GM19023 (cell line): ENCODE results near the gene TNFAIP1.
"Not testable (repeated sequence)": the region's sequence is repeated elsewhere in the genome, so short reads cannot be mapped to it uniquely, and the experiment has no call there.

Experiments used
- ATAC-seq: cut with Tn5 transposase; IDR thresholded peaks from one replicate; pipeline ENCODE4 v1.9.1; 2021; ENCODE audit warnings: mild to moderate bottlenecking, moderate library complexity; ENCODE audit not compliant: unreplicated experiment

TNFAIP1 gene, protein sequence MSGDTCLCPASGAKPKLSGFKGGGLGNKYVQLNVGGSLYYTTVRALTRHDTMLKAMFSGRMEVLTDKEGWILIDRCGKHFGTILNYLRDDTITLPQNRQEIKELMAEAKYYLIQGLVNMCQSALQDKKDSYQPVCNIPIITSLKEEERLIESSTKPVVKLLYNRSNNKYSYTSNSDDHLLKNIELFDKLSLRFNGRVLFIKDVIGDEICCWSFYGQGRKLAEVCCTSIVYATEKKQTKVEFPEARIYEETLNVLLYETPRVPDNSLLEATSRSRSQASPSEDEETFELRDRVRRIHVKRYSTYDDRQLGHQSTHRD

DNA sequence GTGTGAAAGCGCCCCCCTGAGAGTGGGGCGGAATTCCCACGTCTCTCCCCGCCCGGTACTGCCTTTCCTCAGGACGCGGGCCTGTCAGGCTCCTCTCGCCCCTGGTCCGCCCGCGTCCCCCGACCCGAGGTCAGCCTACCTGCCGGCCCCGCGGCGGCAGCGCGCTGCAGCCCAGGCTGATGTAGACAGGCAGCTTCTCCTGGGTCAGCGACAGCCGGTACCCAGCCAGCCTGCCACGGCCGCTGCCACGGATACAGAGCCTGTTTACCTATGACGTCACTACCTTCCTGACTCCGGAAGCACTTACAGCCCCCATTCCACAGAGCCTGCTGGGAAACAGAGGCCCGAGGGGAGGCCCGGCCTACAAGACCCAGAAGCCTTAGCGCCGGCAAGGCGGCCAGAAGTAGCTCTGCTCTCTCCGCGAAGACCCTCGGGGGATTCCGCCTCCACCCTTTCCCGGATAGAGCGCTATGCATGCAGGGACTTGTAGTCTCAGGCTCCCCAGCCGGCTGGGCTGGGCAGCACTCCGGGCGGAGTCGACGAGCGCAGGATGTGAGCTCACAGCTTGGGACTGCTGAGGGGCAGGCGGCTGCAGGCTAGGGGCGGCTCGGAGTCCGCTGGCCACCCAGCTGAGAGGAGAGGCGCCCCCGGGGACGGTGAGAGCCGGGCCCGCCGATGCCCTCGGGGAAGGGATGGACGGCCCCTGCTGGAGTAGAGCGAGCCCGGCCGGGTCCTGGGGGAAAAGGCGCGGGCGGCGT lies at the start of gene TNFAIP1, which contains the start of gene IFT20:
Gene TNFAIP1 (plus strand): TSS at position 561 of the 758 bp plus-strand sequence. CDS start 3,761 bp downstream, outside the sequence.
Gene IFT20 (minus strand): TSS at position 272 of the 758 bp plus-strand sequence. CDS start 3,487 bp downstream, outside the sequence.
- peak; percentile 95 for ATAC-seq

DNA sequence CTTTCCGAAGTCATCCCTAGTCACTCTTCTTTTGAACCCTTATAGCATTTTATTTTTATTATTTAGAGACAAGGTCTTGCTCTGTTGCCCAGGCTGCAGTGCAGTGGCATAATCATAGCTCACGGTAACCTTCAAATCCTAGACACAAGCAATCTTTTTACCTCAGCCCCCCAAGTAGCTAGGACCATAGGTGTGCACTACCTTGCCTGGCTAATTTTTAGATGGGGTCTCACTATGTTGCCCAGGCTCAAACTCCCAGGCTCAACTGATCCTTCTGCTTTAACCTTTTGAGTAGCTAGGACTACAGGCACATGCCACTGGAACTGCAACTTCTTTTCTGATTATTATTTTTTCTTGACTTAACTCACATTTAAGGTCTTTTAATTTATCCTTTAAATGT lies 49.6 kb upstream of the TNFAIP1 start:
- no peak for ATAC-seq

DNA sequence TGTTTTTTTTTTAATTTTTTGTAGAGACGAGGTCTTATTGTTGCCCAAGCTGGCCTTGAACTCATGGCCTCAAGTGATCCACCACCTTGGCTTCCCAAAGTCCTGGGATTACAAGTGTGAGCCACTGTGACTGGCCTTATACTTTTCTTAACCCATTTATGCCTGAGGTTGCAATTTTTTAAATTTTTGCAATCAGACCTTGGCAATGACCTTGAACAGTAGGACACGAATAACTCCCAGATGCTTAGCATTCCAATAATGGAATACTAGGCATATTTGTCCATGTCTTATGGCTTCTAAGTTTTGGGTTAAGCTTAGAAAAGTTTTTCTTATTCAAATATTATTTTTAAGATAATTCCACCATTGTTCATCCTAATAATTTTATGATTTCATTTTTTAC lies 44.9 kb upstream of the TNFAIP1 start:
- ATAC-seq = no peak

DNA sequence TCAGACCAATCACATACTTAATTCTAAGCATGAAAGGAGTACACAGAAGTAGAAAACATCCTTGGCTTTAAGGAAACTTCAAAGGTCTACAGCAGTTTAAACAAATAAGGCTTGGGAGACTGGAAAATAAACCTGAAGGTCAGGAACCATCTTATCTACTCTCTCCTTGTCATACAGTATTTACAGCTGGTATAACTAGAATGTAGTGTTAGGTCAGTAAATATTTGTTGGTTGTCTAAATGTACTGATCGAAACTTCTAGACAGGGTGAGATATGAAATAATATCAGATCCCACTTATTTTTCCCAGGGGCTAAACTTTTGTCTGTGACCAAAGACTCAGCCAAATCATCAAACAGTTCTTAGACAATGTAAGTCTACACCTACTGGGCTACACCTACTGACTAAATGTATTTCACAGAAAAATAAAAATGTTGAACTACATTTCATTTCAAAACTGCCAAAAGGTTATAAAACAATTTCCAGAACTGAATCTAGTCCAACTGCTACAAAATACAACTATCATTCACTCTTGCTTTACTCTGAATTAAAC lies 43.7 kb upstream of the TNFAIP1 start:
- ATAC-seq = no peak

DNA sequence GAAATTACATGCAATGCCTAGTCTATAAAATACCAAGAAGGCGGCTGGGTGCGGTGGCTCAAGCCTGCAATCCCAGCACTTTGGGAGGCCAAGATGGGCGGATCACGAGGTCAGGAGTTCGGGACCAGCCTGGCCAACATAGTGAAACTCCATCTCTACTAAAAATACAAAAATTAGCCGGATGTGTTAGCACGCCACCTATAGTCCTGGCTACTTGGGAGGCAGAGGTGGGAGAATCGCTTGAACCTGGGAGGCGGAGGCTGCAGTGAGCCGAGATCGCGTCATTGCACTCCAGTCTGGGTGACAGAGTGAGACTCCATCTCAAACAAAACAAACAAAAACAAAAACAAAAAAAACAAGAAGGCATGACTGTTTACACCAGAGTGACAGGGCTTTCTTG lies 42.7 kb upstream of the TNFAIP1 start:
- not testable (repeated sequence) for ATAC-seq

DNA sequence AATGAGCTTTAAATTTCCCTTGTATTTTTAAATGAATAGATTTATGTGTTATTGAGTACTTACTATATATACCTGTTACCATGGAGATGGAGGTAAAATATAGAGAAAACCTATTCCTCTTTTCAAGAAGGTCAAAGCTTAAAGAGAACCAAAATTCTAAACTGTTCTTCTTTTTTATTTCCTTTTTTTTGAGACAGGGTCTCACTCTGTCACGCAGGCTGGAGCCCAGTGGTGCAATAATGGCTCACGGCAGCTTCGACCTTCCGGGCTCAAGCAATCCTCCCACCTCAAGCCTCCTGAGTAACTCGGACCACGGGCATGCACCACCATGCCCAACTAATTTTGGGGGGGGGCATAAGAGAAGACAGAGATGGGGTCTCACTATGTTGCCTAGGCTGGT lies 41.6 kb upstream of the TNFAIP1 start:
- ATAC-seq = no peak

GRCh38 chr17:28295677-28296578 lies 39.6 kb upstream of the TNFAIP1 start:
- no peak for ATAC-seq

DNA sequence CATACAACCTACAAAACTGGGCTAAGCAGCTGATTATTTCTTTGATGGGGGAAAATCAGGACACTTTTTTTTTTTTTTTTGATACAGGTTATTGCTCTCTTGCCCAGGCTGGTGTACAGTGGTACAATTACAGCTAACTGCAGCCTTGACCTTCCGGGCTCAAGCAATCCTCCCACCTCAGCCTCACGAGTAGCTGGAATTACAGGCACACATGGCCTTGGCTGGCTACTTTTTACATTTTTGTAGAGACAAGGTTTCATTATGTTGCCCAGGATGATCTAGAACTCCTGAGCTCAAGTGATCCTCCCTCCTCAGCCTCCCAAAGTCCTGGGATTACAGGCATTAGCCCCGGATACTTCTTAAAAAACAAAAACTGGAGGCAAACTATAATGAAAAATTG lies 37.1 kb upstream of the TNFAIP1 start:
- ATAC-seq = no peak

- no peak for ATAC-seq
Measured at GRCh38 chr17:28306954-28307401, 28.6 kb upstream of the TNFAIP1 start.

- ATAC-seq = no peak
Measured at GRCh38 chr17:28313841-28314240, 21.7 kb upstream of the TNFAIP1 start.

DNA sequence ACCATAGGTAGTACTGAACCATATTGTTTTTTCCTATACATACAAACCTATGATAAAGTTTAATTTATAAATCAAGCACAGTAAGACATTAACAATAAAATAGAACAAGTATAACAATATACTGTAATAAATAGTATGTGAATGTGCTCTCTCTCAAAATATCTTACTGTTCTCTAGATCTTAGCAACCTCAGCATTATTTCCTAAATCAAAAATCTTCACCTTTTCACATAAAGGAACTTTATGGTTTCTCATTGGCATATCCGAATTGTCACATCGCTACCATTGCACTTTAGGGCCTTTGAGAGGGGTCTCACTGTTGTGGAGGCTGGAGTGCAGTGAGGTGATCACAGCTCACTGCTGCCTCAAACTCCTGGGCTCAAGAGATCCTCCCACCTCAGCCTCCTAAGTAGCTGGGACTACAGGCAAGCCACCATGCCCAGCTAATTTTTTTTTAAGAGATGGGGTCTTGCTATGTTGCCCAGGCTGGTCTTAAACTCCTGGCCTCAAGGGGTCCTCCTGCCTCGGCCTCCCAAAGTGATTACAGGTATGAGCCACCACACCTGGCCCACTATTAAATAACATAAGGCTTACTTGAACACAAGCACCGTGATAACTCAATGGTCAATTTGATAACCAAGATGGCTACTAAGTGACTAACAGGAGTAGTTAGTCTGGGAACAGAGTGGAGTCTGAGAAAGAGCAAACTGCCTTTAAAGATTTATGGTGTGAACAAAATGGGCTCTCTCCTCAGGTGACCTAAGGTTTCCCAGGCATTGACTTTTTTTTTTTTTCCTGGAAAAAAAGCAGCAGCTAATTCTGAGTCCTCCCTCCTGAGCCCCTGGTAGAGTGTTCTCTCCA lies 19.5 kb upstream of the TNFAIP1 start:
- ATAC-seq = no peak

DNA sequence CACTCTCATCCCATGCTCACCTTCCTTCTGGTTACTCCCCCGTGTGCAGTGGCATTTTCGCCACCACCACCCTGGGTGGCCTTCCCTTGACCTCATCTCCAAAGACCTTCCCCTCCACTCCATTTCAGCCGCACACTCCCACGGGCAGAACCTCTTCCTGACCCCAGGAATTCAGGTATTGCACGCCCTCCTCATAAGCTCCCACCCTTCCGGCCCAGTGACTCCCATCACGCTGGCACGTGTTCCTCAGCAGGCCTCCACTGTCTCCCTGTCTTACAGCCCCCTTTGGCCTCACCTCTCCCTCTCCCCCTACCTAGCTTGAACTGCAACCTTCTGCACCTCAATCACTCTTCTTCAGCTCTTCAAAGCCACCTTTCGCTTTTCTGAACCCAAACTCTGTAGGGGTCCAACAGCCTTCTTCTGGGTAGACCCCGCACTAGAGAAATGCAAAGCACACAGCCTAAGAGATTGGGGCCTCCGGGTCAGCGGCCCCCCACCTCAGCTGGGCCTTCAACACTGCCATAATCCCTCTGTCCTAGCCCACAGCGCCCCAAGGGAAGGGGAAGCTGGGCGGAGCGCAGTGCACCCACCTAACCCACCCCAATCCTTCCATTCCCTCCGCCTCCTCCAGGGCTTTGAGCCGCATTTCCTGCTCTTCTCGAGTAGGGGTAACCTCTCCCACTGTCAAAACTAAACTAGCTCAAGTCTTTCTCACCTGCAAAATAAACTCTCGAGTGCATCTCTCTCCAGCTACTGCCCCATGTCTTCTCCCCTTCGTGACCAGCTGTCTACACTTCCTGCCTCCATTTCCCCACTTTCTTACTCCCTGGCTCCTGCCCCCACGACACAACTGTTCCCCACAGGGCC lies 18.2 kb upstream of the TNFAIP1 start:
- no peak for ATAC-seq

GRCh38 chr17:28317966-28318758 lies 17.4 kb upstream of the TNFAIP1 start:
- peak; percentile 5 for ATAC-seq

- ATAC-seq = peak; percentile 97
Measured at GRCh38 chr17:28318759-28319597, 16.6 kb upstream of the TNFAIP1 start, which contains the start of gene TMEM97. TMEM97 (plus strand) TSS chr17:28319200; CDS start chr17:28319240, 40 bp downstream.

- no peak for ATAC-seq
Measured at GRCh38 chr17:28319598-28319935, 16.0 kb upstream of the TNFAIP1 start.

DNA sequence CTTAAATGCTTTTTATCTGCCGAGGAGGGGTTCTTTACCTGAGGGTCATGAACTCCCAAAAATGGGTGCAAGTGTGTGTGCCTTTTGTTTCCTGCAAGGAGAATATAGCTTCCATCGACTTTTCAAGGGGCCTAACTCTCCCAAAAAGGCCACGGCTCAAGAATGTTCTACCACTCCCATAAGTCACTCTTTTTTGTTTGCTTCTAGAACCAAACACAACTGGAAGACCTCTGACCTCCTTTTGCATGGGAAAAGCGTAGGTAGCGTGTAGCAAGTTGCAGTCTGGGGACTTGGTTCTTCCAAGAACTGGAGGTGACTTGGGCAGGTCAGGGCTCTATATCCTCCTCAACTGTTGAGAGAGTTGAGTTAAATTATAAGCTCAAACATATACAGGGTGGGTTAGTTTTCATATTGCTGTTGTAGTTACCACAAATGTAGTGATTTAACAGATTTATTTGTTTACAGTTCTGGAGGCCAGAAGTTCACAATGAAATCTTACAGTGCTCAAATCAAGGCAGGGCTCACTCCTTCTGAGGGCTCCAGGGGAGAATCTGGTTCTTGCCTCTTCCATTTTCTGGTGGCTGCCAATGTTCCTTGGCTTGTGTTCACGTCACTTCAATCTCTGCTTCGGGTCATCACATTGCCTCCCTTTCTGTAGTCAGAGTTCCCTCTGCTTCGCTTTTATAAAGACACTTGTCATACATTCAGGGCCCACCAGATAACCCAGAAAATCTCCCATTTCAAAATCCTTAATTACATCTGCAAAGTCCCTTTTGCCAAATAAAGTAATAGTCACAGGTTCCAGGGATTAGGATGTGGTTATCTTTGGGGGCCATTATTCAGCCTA lies 15.1 kb upstream of the TNFAIP1 start:
- ATAC-seq = no peak
